GM18951 (cell line): ENCODE data around the gene ZNF600.
"Not testable (repeated sequence)": the region's sequence is repeated elsewhere in the genome, so short reads cannot be mapped to it uniquely, and the experiment has no call there.

Experiments
- POLR2A ChIP-seq: IDR thresholded peaks from 4 replicates; pipeline ENCODE4 v1.6.1; 2011; ENCODE audit warnings: mild to moderate bottlenecking; ENCODE audit not compliant: insufficient read length, insufficient read depth; ENCODE audit errors: extremely low read depth
- in situ Hi-C: fragments of 300-500 bp; cut with MboI; formaldehyde crosslinking; loops from one replicate; pipeline ENCODE4 v1.12.0; 2022; ENCODE audit warnings: low sequenced_read_pairs, mixed read lengths, inconsistent platforms; ENCODE audit not compliant: unreplicated experiment

Gene ZNF600

GRCh38 chr19:52724701-52725514 lies 61.7 kb downstream of the ZNF600 start:
- in situ Hi-C loops: no loop called here
- no peak for TF ChIP-seq POLR2A

- in situ Hi-C loops: not testable (repeated sequence)
Measured at GRCh38 chr19:52723907-52724598, 62.5 kb downstream of the ZNF600 start.

- no peak for TF ChIP-seq POLR2A
- in situ Hi-C loops: no loop called here
Measured at GRCh38 chr19:52722062-52723003, 64.3 kb downstream of the ZNF600 start.

- in situ Hi-C loops: not testable (repeated sequence)
Measured at GRCh38 chr19:52720541-52720940, 66.0 kb downstream of the ZNF600 start.

- no peak for TF ChIP-seq POLR2A
- in situ Hi-C loops: no loop called here
Measured at GRCh38 chr19:52716522-52716921, 70.1 kb downstream of the ZNF600 start.

GRCh38 chr19:52715902-52716301 lies 70.7 kb downstream of the ZNF600 start:
- in situ Hi-C loops: not testable (repeated sequence)

GRCh38 chr19:52715330-52715729 lies 71.3 kb downstream of the ZNF600 start:
- in situ Hi-C loops: not testable (repeated sequence)
